NOMO-1 (cell line): ENCODE results near the gene CACNA1H.
A peak's percentile ranks its signal among the peaks of the same experiment; 100 is the strongest.
"Not testable (repeated sequence)": the region's sequence is repeated elsewhere in the genome, so short reads cannot be mapped to it uniquely, and the experiment has no call there.

ENCODE experiments used
- DNase-seq, 2 experiments: peaks; one replicate each; lab custom pipeline; 2025; ENCODE audit not compliant: unreplicated experiment in 2 of 2; lab: John Stamatoyannopoulos, UW

The CACNA1H gene

DNA sequence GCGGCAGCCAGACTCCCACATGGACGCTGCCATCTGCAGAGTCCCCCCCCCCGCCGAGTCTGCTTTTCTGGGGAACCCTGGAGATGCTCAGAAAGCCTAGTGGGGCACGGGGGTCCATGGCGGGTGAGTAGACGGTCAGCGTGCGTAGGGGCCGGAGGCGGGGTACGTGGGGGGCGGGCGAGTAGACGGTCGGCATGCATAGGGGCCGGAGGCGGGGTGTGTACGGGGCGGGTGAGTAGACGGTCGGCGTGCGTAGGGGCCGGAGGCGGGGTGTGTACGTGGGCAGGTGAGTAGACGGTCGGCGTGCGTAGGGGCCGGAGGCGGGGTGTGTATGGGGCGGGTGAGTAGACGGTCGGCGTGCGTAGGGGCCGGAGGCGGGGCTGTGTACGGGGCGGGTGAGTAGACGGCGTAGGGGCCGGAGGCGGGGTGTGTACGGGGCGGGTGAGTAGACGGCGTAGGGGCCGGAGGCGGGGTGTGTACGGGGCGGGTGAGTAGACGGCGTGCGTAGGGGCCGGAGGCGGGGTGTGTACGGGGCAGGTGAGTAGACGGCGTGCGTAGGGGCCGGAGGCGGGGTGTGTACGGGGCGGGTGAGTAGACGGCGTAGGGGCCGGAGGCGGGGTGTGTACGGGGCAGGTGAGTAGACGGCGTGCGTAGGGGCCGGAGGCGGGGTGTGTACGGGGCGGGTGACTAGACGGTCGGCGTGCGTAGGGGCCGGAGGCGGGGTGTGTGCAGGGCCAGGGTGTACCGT lies 32.7 kb downstream of the CACNA1H start:
- DNase-seq: not testable (repeated sequence)

DNA sequence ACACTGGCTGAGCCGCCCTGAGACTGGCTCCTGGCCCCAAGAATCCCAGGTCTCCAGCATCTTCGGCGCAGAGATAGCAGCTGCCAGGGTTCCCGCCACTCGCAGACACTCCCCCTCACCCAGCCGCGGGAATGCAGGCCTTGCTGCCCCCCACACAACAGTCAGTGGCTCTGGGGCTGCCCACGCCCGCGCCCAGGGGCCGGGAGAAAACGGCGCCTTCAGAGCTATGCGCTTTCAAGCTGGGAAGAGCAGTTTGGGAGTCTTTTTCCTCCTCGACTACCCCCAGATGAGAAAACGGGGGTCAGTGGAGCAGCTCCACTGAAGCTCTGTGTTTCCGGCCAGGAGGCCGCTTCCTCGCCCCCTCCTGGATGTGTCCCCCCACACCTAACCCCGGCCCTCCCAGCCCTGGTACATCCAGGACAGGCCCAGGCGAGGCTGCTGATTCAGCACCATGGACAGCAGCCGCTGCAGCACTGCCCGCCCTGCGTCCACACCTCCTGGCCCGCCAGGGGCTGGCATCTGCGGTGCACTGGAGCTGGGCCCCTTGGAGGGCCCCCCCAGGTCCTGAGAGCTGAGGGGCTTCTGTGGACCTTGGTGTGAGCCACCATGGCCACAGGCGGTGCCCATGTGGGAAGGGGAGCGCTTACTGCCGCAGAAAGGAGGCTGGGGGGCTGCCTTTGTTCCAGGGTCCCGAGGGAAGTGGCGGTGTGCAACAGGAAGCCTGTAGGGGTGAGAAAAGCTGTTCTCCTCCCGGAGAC lies 35.7 kb downstream of the CACNA1H start:
- peak; percentile 10 to 29 for DNase-seq

DNA sequence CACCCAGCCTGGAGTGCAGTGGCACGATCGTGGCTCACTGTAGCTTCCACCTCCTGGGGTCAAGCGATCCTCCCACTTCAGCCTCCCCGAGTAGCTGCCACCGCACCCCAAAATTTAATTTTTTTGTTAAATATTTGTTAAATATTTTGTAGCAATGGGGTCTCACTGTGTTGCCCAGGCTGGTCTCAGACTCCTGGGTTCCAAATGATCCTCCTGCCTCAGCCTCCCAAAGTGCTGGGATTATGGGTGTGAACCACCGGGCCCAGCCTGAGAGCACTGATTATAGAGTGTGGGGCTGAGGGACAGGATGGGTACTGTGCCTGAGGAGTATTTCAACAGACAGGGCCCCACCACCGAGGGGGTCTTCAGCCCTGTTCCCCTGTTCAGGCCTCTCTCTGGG lies 36.5 kb downstream of the CACNA1H start:
- DNase-seq: no peak

DNA sequence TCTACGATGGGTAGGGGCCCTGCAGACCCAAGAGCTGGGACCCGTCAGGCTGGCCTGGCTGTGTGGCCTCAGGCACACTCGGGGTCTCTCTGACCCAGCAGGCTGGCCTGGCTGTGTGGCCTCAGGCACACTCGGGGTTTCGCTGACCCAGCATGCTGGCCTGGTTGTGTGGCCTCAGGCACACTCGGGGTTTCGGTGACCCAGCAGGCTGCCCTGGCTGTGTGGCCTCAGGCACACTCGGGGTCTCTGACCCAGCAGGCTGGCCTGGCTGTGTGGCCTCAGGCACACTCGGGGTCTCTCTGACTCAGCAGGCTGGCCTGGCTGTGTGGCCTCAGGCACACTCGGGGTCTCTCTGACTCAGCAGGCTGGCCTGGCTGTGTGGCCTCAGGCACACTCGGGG lies 37.9 kb downstream of the CACNA1H start:
- DNase-seq: not testable (repeated sequence)

DNA sequence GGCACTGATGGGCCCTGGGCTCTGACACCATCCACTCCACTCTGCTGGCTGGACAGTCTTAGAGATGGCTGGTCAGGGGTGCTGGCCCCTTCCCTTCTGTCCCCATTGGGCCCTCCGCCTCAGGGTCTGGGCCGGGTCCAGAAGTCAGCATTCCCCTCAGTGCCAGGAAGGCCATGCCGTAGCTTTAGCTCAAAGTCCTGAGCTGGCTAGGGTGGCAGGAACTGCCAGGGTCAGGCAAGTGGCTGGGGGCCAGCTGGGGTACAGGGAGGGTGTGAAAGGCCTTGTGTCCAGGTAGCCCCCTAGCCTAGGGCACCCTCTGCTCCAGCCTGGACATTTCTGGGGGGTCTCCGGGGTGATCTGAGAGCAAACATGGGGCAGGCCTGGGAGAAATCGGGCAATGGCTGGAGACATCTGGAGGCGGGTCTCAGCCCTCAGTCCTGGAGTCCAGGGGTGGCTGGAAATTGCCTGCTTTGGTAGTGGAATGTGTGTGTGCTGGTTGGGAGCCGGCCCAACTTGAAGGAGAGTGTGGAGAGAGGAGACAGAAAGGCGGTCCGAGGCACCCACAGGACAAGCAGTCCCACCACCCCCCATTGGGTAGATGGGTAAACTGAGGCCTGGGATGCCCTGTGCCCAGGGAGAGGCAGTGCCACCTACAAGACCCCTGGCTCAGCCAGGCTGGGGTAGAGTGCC lies 39.6 kb downstream of the CACNA1H start:
- DNase-seq: no peak

DNA sequence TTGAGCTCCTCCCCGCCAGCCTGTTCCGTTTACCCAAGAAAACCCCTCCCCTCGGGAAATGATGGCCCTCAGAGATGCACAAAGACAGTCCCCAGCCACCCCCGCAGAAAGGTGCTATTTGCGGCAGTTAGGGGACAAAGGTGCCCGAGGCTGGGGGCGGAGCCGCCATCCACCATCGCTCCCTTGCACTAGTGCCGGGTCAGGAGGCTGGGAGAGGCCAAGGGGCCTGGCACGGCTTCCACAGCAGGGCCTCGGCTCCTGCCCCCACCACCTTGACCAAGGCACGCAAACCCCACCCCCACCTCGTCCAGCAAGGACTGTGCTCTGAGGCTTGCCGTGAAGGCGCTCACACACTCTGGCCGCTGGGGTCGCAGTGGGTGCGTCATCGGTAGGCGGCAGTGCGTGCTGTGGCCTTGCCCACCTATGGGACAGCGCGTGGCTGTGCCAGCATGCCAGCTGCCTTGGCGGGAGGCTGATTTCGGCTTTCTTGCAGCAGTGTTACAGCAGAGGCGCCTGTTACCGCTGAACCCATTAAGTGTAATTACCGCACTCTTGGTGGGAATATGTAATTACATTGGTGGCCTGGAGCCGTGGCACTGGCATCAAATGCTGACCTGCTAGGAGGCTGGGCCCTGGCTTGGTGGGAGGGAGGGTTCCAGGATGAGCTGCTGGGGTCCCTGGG lies 40.4 kb downstream of the CACNA1H start:
- no peak for DNase-seq

DNA sequence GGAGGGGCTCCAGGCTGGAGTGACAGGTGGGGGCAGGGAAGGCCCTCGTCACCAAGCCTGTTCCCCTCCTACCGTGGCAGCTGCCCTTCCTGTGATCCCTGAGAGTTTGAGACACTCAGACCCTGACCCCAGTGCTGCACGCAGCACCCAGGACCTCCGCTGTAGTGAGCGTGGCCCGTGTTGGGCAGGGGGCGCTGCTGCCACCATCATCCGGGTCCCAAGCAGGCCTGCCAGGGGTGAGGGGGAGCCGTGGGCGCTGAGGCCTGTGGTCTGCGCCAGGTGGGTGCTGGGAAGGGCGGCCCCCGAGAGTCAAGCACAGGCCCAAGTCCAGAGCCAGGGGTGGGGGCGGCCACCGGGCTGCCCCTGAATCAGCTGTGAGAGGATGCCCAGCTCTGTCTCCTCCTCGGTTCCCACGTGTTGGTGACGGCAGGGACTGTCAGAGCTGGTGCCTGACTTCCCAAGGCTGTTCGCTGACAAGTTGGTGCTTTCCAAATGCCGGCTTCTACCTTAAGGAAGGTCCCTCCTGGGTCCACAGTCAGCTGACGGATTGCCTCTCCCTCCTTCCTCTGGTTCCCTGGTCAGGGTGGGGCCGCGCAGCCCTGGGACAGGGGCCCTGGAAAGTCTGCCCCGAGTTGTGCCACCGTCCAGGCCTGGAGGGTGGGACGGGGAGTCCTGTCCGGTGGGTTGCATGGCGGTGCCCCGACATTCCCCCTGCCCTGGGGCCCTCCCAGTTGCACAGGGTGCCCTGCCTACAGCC lies 41.1 kb downstream of the CACNA1H start:
- no peak for DNase-seq

DNA sequence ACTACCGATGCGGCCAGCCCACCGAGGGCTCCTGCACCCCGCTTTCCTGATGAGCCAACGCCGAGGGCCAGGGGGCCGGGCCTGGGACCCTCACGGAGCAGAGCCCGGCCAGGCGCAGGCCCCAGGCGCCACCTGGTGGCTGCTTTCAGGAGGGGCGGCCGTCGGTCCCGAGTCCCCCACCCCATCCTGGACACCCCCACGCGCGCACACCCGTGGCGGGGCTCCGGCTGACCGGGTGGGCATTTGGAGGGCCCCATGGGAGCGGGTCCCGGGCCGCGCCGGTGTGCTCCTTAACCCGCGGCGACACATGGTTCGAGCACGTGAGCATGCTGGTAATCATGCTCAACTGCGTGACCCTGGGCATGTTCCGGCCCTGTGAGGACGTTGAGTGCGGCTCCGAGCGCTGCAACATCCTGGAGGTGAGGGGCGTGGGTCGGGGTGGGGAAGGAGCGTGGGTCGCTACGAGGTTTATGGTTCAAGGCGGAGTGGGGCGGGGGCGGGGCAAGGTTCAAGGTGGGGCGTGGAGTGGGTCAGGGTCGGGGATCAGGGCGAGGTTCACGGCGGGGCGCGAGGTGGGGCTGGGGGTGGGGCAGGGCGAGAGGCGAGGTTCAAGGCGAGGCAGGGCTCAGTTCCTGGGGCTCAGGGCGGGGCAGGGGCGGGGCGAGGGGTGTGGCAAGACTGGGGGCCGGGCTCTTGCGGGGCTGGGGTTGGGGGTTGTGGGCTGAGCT lies 41.9 kb downstream of the CACNA1H start:
- no peak for DNase-seq

DNA sequence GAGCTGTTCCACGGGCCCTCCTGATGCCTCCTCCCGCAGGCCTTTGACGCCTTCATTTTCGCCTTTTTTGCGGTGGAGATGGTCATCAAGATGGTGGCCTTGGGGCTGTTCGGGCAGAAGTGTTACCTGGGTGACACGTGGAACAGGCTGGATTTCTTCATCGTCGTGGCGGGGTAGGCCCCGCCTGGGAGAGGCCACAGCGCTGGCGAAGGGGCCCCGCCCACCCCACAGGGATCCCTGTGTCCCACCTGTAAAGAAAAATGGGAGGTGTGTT lies 42.4 kb downstream of the CACNA1H start:
- no peak for DNase-seq

DNA sequence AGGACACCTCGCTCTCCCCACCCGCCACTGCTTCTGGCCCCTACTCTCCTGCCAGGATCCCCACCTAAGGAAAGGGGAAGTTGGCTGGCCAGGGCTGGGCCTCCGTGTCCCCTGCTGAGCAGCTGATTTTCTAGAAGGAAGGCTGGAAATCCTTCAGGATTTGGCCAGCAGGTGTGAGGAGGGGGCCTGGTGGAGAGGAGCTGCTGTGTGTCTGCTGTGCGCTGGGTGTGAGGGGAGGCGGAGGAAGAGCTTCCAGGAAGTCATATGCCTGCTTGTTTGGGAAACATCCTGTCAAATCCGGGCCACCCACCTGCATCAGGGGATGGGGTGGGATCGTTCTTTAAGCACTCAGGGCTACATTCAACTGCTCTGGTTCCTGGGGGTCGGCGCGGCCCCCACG lies 43.6 kb downstream of the CACNA1H start:
- DNase-seq: no peak

DNA sequence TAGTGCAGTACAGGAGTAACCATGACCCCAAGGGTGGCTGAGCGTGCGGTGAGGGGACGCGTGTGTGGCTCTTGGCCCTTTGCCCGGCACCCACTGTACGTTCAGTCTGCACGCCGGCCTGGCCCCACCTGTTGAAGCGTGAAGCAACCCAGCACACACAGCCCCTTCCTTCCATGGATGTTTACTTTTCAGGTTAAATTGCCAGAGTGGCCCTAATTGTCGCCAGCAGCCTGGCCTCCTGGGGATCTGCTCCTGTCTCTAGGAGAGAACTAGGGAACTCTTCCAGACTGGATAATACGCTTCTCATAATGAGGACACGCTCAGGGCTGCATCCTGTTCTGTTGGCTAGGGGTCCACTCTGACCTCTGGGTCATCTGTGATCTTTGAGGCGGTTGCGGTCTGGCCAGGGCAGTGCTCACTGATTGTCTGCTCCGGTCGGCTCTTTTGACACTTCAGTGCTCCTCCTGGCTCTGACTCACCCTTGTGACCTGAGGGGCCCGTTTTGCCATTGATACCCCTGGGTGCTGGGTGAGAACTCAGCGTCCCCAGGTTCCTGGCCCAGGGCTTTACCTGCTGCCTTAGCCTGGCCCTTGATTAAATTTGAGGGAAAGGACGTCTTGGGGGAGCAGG lies 44.4 kb downstream of the CACNA1H start:
- no peak for DNase-seq

DNA sequence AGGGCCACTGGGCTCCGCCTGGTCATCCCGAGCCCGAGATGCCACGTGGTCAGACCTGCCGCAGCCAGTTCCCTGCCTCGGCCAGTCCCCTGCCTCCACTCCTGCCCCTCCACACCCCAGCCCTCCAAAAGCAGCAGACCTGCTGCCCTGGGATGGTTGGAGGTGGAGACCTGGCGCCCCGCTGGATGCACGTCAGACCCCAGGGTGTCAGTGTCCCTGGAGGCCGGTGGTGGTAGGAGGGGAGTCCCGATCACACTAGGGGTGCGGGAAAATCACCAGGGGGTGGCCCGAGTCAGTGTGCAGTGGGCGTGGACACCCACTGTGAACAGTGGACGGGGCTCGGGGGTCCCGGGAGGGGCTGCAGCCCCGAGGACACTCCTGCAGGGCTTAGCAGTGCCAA lies 45.3 kb downstream of the CACNA1H start:
- no peak for DNase-seq

DNA sequence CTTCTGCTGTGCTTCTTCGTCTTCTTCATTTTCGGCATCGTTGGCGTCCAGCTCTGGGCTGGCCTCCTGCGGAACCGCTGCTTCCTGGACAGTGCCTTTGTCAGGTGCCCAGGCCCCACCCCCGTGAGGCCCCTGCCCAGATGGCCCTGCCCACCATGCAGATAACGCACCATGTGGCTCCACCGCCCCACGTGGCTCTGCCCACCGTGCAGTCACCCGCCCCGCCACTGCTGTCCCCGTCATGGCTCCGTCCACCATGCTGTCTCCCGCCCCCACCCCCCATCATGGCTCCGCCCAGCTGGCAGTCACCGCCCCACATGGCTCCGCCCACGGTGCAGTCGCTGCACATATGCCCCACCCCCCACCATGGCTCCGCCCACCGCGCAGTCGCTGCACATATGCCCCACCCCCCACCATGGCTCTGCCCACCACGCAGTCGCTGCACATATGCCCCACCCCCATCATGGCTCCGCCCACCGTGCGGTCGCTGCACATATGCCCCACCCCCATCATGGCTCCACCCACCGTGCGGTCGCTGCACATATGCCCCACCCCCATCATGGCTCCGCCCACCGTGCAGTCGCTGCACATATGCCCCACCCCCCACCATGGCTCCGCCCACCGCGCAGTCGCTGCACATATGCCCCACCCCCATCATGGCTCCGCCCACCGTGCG lies 45.9 kb downstream of the CACNA1H start:
- not testable (repeated sequence) for DNase-seq

DNA sequence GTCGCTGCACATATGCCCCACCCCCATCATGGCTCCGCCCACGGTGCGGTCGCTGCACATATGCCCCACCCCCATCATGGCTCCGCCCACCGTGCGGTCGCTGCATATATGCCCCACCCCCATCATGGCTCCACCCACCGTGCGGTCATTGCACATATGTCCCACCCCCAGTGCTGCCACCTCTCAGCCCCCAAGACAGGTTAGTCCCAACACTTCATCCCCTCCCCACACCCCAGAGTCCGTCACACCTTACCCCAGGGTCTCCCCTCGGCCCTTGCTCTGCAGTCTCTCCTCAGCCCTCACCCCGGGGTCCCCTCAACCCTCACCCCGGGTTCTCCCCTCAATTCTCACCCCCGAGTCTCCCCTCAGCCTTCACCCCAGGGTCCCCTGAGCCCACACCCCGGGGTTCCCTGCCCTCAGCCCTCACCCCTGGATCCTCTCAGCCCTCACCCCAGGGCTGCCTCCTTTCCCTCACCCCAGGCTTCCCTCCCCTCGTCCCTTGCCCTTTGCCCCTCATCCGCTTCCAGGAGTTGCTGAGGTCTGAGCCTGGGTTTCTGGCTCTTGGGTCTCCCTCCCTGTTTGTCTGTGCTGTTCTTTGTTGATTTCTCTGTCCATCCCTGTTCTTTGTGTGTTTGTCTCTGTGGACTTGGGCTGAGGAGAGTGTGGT lies 46.6 kb downstream of the CACNA1H start:
- no peak for DNase-seq

DNA sequence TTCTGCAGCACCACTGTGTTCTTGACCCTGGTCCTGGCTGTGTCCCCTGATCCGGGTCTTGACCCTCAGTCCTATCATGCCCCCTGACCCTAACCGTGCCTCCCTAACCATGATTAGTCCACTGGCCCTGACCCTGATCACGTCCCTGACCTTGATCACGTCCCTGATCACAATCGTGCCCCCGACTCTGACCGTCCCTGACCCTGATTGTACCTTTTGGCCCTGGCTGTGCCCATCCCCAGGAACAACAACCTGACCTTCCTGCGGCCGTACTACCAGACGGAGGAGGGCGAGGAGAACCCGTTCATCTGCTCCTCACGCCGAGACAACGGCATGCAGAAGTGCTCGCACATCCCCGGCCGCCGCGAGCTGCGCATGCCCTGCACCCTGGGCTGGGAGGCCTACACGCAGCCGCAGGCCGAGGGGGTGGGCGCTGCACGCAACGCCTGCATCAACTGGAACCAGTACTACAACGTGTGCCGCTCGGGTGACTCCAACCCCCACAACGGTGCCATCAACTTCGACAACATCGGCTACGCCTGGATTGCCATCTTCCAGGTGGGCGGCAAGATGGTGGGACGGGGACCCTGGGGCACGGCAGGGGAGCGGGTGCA lies 47.2 kb downstream of the CACNA1H start:
- no peak for DNase-seq

DNA sequence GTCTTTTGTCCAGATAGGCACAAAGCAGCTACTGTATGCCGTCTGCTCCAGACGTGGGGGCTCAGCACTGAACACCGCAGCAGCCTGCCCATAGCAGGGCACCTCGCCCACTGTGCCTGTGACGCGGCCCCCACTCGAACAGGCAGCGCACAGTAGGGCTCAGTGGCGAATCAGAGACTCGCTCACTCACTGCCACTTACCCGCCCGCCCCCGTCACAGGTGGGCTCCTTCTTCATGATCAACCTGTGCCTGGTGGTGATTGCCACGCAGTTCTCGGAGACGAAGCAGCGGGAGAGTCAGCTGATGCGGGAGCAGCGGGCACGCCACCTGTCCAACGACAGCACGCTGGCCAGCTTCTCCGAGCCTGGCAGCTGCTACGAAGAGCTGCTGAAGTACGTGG lies 48.5 kb downstream of the CACNA1H start:
- DNase-seq: no peak

DNA sequence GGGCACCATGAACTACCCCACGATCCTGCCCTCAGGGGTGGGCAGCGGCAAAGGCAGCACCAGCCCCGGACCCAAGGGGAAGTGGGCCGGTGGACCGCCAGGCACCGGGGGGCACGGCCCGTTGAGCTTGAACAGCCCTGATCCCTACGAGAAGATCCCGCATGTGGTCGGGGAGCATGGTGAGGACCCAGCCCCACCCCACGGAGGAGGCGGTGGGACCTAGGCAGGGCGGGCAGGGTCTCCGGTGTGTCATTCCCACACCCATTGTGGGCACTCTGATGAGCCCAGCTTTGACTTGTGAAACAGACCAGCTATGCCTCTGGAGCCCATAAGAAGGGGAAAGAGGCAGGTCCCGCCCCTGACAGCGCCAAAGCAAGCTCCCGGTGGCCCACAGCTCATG lies 49.4 kb downstream of the CACNA1H start:
- no peak for DNase-seq

DNA sequence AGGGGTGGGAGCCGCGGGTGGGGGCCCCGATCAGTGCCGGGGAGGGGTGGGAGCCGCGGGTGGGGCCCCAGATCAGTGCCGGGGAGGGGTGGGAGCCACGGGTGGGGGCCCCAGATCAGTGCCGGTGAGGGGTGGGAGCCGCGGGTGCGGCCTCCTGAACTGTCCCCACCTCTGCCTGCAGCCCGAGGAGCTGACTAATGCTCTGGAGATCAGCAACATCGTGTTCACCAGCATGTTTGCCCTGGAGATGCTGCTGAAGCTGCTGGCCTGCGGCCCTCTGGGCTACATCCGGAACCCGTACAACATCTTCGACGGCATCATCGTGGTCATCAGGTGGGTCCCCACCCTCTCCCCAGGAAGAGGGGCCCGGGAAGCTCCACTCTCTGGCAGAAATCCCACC lies 52.0 kb downstream of the CACNA1H start:
- no peak for DNase-seq
